GM23338 (cell line): Measurements from ENCODE around the gene S100A16. TPM values are rescaled to one million over a fixed set of nuclear protein-coding genes. Genes with fewer than 3 reads are reported as not detected.

Experiments
- ATAC-seq: fragments of 200-7000 bp; cut with Tn5 transposase; 3 replicates; pipeline ENCODE4 v1.9.1; 2020
- DNase-seq: peaks from one replicate; pipeline ENCODE4 v3.0.0-alpha.2; 2015; ENCODE audit warnings: low spot score
- H2AFZ ChIP-seq: fragments of 200-600 bp; sonication (generic); 2 replicates; pipeline ENCODE4 v1.8.0; 2016; ENCODE audit warnings: antibody characterized with exemption, mild to moderate bottlenecking, moderate library complexity
- H3F3A ChIP-seq: fragments of 200-600 bp; sonication (generic); replicated peaks from 2 replicates; pipeline ENCODE4 v1.8.0; 2017; ENCODE audit warnings: antibody characterized with exemption, mixed run types, low read depth
- H3K27ac ChIP-seq: fragments of 200-600 bp; sonication (generic); 2 replicates; pipeline ENCODE4 v1.6.1; 2016; ENCODE audit warnings: low read depth
- H3K27me3 ChIP-seq: fragments of 200-600 bp; sonication (generic); 2 replicates; pipeline ENCODE4 v1.8.0; 2016; ENCODE audit warnings: mild to moderate bottlenecking, mixed run types, moderate library complexity; ENCODE audit not compliant: insufficient read depth
- H3K36me3 ChIP-seq: fragments of 200-600 bp; sonication (generic); 2 replicates; pipeline ENCODE4 v1.8.0; 2016; ENCODE audit warnings: mild to moderate bottlenecking; ENCODE audit not compliant: insufficient read depth
- H3K4me1 ChIP-seq: fragments of 200-600 bp; sonication (generic); 2 replicates; pipeline ENCODE4 v1.8.0; 2016; ENCODE audit warnings: mild to moderate bottlenecking, moderate library complexity; ENCODE audit not compliant: insufficient read depth
- H3K4me2 ChIP-seq: fragments of 200-600 bp; sonication (generic); 2 replicates; pipeline ENCODE4 v1.7.1; 2017; ENCODE audit warnings: mixed run types
- H3K4me3 ChIP-seq: fragments of 200-600 bp; sonication (generic); 2 replicates; pipeline ENCODE4 v1.6.1; 2016; ENCODE audit warnings: mixed run types
- H3K79me2 ChIP-seq: fragments of 200-600 bp; sonication (generic); replicated peaks from 2 replicates; pipeline ENCODE4 v1.8.0; 2017; ENCODE audit warnings: mild to moderate bottlenecking; ENCODE audit not compliant: insufficient read depth
- H3K9me2 ChIP-seq: fragments of 200-600 bp; sonication (generic); 2 replicates; pipeline ENCODE4 v1.8.0; 2017; ENCODE audit not compliant: insufficient read depth
- H4K20me1 ChIP-seq: fragments of 200-600 bp; sonication (generic); replicated peaks from 2 replicates; pipeline ENCODE4 v1.8.0; 2017; ENCODE audit warnings: mild to moderate bottlenecking; ENCODE audit not compliant: insufficient read depth
- H3K27ac Mint-ChIP-seq: 2 replicates; pipeline ENCODE4 v1.8.0; 2020; ENCODE audit warnings: inconsistent platforms, mild to moderate bottlenecking, moderate library complexity, mixed read lengths
- H3K27me3 Mint-ChIP-seq: 3 replicates; pipeline ENCODE4 v1.8.0; 2022; ENCODE audit warnings: low read depth, mild to moderate bottlenecking, moderate library complexity, mixed read lengths, inconsistent platforms; ENCODE audit not compliant: insufficient read depth, poor library complexity
- H3K36me3 Mint-ChIP-seq: 3 replicates; pipeline ENCODE4 v1.8.0; 2021; ENCODE audit warnings: low read depth, mild to moderate bottlenecking, inconsistent platforms, moderate library complexity, mixed read lengths
- H3K4me1 Mint-ChIP-seq: 3 replicates; pipeline ENCODE4 v1.8.0; 2020; ENCODE audit warnings: mild to moderate bottlenecking, inconsistent platforms, mixed read lengths
- H3K4me3 Mint-ChIP-seq: 3 replicates; pipeline ENCODE4 v1.8.0; 2021; ENCODE audit warnings: moderate library complexity, mild to moderate bottlenecking, inconsistent platforms, mixed read lengths
- H3K9me3 Mint-ChIP-seq: 3 replicates; pipeline ENCODE4 v1.8.0; 2020; ENCODE audit warnings: moderate library complexity, mild to moderate bottlenecking, inconsistent platforms, mixed read lengths
- CREB1 ChIP-seq: fragments of 250-450 bp; sonication (Bioruptor Pico); IDR thresholded peaks from 2 replicates; pipeline ENCODE4 v1.5.0; 2020; ENCODE audit warnings: low read depth, mild to moderate bottlenecking, moderate library complexity
- EZH2 ChIP-seq: fragments of 200-600 bp; sonication (generic); IDR thresholded peaks from one replicate; pipeline ENCODE4 v1.8.0; 2017; ENCODE audit warnings: antibody characterized with exemption, mild to moderate bottlenecking, low read depth; ENCODE audit not compliant: unreplicated experiment
- EZH2phosphoT487 ChIP-seq: fragments of 200-600 bp; sonication (generic); IDR thresholded peaks from one replicate; pipeline ENCODE4 v1.8.1; 2018; ENCODE audit warnings: antibody characterized with exemption; ENCODE audit not compliant: unreplicated experiment
- NANOG ChIP-seq: IDR thresholded peaks from 2 replicates; pipeline ENCODE4 v1.6.1; 2016; ENCODE audit warnings: antibody characterized with exemption, borderline replicate concordance
- STAT1 ChIP-seq: IDR thresholded peaks from one replicate; pipeline ENCODE4 v1.6.1; 2016; ENCODE audit warnings: antibody characterized with exemption; ENCODE audit not compliant: unreplicated experiment
- ZNF114 ChIP-seq: fragments of 250-450 bp; sonication (Bioruptor Pico); IDR thresholded peaks from 2 replicates; pipeline ENCODE4 v1.5.0; 2020; ENCODE audit warnings: mild to moderate bottlenecking, moderate library complexity
- ZNF331 ChIP-seq: fragments of 250-450 bp; sonication (Bioruptor Pico); IDR thresholded peaks from 2 replicates; pipeline ENCODE4 v1.5.0; 2020; ENCODE audit warnings: low read depth, mild to moderate bottlenecking, moderate library complexity
- polyA plus RNA-seq: library from polyadenylated mRNA; unstranded; fragments of >200 nt; fragmentation: Nextera tagmentation; extraction: Ambion mirVana; gene quantifications from 2 replicates; pipeline ENCODE4 v1.2.1, GENCODE V29; 2016
- total RNA-seq: library from RNA; depleted of rRNA; stranded (reverse); fragments of >200 nt; shearing (Covaris generic); gene quantifications from 2 replicates; pipeline ENCODE4 v1.2.3, GENCODE V29; 2014
- TF ChIP-seq, protein P1 (sequence below): fragments of 250-450 bp; sonication (Bioruptor Pico); IDR thresholded peaks from 2 replicates; pipeline ENCODE4 v1.5.0; 2020; ENCODE audit warnings: mild to moderate bottlenecking, moderate library complexity
- TF ChIP-seq, protein P2 (sequence below): IDR thresholded peaks from 2 replicates; pipeline ENCODE4 v1.6.1; 2016; ENCODE audit warnings: antibody characterized with exemption
- TF ChIP-seq, protein P3 (sequence below): IDR thresholded peaks from one replicate; pipeline ENCODE4 v1.6.1; 2018; ENCODE audit warnings: antibody characterized with exemption; ENCODE audit not compliant: unreplicated experiment
- TF ChIP-seq, protein P4 (sequence below), 2 experiments: fragments of 200-600 bp in 1 of 2; sonication (generic) in 1 of 2; conservative IDR thresholded peaks; 2 replicates each; pipeline versions ENCODE4 v1.5.1 to v1.6.1; 2016 to 2017; ENCODE audit warnings: antibody characterized with exemption in 2 of 2, low read depth in 2 of 2, mild to moderate bottlenecking in 2 of 2, moderate library complexity in 1 of 2

Gene S100A16
- total and polyA plus RNA-seq, 2 experiments from 2014 or later: 13.0 to 20.4 TPM

DNA sequence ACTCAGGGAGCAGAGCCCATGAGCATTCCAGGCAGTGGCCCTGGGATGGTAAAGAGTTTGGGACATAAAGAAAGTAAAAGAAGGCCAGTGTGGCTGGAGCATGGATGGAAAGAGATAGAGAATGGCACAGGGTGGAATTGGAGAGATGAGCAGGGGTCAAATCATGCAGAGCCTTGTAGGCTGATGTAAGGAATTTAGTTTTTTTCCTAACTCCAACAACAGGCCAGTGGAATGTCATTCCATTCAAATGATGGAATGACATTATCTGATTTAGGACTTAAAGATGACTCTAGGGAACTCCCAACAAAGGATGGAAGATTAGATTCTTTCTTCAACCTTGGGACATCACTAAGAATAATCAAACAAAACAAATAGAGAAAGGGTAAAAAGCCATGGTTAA lies 34.4 kb downstream of the S100A16 start (continued):
- TF ChIP-seq, protein P1, sequence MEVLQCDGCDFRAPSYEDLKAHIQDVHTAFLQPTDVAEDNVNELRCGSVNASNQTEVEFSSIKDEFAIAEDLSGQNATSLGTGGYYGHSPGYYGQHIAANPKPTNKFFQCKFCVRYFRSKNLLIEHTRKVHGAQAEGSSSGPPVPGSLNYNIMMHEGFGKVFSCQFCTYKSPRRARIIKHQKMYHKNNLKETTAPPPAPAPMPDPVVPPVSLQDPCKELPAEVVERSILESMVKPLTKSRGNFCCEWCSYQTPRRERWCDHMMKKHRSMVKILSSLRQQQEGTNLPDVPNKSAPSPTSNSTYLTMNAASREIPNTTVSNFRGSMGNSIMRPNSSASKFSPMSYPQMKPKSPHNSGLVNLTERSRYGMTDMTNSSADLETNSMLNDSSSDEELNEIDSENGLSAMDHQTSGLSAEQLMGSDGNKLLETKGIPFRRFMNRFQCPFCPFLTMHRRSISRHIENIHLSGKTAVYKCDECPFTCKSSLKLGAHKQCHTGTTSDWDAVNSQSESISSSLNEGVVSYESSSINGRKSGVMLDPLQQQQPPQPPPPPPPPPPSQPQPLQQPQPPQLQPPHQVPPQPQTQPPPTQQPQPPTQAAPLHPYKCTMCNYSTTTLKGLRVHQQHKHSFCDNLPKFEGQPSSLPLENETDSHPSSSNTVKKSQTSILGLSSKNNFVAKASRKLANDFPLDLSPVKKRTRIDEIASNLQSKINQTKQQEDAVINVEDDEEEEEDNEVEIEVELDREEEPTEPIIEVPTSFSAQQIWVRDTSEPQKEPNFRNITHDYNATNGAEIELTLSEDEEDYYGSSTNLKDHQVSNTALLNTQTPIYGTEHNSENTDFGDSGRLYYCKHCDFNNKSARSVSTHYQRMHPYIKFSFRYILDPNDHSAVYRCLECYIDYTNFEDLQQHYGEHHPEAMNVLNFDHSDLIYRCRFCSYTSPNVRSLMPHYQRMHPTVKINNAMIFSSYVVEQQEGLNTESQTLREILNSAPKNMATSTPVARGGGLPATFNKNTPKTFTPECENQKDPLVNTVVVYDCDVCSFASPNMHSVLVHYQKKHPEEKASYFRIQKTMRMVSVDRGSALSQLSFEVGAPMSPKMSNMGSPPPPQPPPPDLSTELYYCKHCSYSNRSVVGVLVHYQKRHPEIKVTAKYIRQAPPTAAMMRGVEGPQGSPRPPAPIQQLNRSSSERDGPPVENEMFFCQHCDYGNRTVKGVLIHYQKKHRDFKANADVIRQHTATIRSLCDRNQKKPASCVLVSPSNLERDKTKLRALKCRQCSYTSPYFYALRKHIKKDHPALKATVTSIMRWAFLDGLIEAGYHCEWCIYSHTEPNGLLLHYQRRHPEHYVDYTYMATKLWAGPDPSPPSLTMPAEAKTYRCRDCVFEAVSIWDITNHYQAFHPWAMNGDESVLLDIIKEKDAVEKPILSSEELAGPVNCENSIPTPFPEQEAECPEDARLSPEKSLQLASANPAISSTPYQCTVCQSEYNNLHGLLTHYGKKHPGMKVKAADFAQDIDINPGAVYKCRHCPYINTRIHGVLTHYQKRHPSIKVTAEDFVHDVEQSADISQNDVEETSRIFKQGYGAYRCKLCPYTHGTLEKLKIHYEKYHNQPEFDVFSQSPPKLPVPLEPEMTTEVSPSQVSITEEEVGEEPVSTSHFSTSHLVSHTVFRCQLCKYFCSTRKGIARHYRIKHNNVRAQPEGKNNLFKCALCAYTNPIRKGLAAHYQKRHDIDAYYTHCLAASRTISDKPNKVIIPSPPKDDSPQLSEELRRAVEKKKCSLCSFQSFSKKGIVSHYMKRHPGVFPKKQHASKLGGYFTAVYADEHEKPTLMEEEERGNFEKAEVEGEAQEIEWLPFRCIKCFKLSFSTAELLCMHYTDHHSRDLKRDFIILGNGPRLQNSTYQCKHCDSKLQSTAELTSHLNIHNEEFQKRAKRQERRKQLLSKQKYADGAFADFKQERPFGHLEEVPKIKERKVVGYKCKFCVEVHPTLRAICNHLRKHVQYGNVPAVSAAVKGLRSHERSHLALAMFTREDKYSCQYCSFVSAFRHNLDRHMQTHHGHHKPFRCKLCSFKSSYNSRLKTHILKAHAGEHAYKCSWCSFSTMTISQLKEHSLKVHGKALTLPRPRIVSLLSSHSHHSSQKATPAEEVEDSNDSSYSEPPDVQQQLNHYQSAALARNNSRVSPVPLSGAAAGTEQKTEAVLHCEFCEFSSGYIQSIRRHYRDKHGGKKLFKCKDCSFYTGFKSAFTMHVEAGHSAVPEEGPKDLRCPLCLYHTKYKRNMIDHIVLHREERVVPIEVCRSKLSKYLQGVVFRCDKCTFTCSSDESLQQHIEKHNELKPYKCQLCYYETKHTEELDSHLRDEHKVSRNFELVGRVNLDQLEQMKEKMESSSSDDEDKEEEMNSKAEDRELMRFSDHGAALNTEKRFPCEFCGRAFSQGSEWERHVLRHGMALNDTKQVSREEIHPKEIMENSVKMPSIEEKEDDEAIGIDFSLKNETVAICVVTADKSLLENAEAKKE: no peak
- no peak for TF ChIP-seq ZNF331 (CRISPR knock-in tag)
- TF ChIP-seq EZH2phosphoT487: no peak
- TF ChIP-seq ZNF114 (CRISPR knock-in tag): no peak
- no peak for TF ChIP-seq CREB1
- no peak for TF ChIP-seq EZH2

DNA sequence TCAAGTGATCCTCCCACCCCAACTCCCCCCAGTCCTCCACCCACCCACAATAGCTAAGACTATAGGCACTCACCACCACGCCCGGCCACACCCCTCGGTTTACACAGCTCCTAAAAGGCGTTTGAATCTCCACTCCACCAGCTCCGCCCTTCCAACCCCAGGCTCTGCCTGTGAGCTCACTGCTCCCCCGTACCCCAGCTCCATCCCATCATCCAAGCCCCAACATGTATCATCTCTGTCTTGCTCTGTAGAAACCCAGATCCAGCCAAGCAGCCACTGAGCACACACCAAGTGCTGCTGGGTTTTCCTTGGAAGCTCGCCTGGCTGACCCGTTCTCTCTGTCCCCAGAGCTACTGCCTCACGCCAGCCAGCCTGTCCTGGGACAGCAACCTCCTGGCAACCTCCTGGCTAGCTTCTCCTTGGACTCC lies 35.3 kb downstream of the S100A16 start:
- Histone ChIP-seq H3K4me1 (peaks cover 6% of the 10 kb centered on the region; the same call in 1 of the 2 replicates), H3K79me2 (no peaks in the 10 kb centered on the region), H2AFZ (no peak overlapping the region; the same call in 1 of the 2 replicates), H3K4me3 (no peak overlapping the region), H3K36me3 (no peaks in the 10 kb centered on the region), H3K9me2 (no peaks in the 10 kb centered on the region), H3K4me2 (no peak overlapping the region), H3K27me3 (no peaks in the 10 kb centered on the region), H3F3A (no peaks in the 10 kb centered on the region), H3K27ac (no peak overlapping the region), H4K20me1 (no peaks in the 10 kb centered on the region)
- no peak for ATAC-seq
- H3K27ac Mint-ChIP-seq: no peak overlapping the region
- peak; percentile 11 for DNase-seq
- H3K4me3 Mint-ChIP-seq: no peak overlapping the region
- peaks cover 23% of the 10 kb centered on the region; the same call in 2 of the 3 replicates for H3K9me3 Mint-ChIP-seq
- no peaks in the 10 kb centered on the region; the same call in 1 of the 3 replicates for H3K36me3 Mint-ChIP-seq
- peaks cover 13% of the 10 kb centered on the region for H3K4me1 Mint-ChIP-seq
- H3K27me3 Mint-ChIP-seq: peaks cover 4% of the 10 kb centered on the region
- TF ChIP-seq, protein P2, sequence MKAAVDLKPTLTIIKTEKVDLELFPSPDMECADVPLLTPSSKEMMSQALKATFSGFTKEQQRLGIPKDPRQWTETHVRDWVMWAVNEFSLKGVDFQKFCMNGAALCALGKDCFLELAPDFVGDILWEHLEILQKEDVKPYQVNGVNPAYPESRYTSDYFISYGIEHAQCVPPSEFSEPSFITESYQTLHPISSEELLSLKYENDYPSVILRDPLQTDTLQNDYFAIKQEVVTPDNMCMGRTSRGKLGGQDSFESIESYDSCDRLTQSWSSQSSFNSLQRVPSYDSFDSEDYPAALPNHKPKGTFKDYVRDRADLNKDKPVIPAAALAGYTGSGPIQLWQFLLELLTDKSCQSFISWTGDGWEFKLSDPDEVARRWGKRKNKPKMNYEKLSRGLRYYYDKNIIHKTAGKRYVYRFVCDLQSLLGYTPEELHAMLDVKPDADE: no peak
- no peak for TF ChIP-seq STAT1
- no peak for TF ChIP-seq EZH2phosphoT487
- no peak for TF ChIP-seq ZNF331 (CRISPR knock-in tag)
- no peak for TF ChIP-seq NANOG
- TF ChIP-seq, protein P3, sequence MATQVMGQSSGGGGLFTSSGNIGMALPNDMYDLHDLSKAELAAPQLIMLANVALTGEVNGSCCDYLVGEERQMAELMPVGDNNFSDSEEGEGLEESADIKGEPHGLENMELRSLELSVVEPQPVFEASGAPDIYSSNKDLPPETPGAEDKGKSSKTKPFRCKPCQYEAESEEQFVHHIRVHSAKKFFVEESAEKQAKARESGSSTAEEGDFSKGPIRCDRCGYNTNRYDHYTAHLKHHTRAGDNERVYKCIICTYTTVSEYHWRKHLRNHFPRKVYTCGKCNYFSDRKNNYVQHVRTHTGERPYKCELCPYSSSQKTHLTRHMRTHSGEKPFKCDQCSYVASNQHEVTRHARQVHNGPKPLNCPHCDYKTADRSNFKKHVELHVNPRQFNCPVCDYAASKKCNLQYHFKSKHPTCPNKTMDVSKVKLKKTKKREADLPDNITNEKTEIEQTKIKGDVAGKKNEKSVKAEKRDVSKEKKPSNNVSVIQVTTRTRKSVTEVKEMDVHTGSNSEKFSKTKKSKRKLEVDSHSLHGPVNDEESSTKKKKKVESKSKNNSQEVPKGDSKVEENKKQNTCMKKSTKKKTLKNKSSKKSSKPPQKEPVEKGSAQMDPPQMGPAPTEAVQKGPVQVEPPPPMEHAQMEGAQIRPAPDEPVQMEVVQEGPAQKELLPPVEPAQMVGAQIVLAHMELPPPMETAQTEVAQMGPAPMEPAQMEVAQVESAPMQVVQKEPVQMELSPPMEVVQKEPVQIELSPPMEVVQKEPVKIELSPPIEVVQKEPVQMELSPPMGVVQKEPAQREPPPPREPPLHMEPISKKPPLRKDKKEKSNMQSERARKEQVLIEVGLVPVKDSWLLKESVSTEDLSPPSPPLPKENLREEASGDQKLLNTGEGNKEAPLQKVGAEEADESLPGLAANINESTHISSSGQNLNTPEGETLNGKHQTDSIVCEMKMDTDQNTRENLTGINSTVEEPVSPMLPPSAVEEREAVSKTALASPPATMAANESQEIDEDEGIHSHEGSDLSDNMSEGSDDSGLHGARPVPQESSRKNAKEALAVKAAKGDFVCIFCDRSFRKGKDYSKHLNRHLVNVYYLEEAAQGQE: no peak
- TF ChIP-seq, protein P4, sequence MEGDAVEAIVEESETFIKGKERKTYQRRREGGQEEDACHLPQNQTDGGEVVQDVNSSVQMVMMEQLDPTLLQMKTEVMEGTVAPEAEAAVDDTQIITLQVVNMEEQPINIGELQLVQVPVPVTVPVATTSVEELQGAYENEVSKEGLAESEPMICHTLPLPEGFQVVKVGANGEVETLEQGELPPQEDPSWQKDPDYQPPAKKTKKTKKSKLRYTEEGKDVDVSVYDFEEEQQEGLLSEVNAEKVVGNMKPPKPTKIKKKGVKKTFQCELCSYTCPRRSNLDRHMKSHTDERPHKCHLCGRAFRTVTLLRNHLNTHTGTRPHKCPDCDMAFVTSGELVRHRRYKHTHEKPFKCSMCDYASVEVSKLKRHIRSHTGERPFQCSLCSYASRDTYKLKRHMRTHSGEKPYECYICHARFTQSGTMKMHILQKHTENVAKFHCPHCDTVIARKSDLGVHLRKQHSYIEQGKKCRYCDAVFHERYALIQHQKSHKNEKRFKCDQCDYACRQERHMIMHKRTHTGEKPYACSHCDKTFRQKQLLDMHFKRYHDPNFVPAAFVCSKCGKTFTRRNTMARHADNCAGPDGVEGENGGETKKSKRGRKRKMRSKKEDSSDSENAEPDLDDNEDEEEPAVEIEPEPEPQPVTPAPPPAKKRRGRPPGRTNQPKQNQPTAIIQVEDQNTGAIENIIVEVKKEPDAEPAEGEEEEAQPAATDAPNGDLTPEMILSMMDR (conservative IDR thresholded peaks at IDR 0.05; ENCODE audit: low read depth in 2 of 2): no peak
- TF ChIP-seq ZNF114 (CRISPR knock-in tag): no peak
